GM23338 (cell line): ENCODE results near the gene VEGFA. TPM values are rescaled to one million over a fixed set of nuclear protein-coding genes. Genes with fewer than 3 reads are reported as not detected.

Experiments used
- ATAC-seq: fragments of 200-7000 bp; cut with Tn5 transposase; 3 replicates; pipeline ENCODE4 v1.9.1; 2020
- DNase-seq: peaks from one replicate; pipeline ENCODE4 v3.0.0-alpha.2; 2015; ENCODE audit warnings: low spot score
- H2AFZ ChIP-seq: fragments of 200-600 bp; sonication (generic); 2 replicates; pipeline ENCODE4 v1.8.0; 2016; ENCODE audit warnings: antibody characterized with exemption, mild to moderate bottlenecking, moderate library complexity
- H3F3A ChIP-seq: fragments of 200-600 bp; sonication (generic); replicated peaks from 2 replicates; pipeline ENCODE4 v1.8.0; 2017; ENCODE audit warnings: antibody characterized with exemption, mixed run types, low read depth
- H3K27ac ChIP-seq: fragments of 200-600 bp; sonication (generic); 2 replicates; pipeline ENCODE4 v1.6.1; 2016; ENCODE audit warnings: low read depth
- H3K27me3 ChIP-seq: fragments of 200-600 bp; sonication (generic); 2 replicates; pipeline ENCODE4 v1.8.0; 2016; ENCODE audit warnings: mild to moderate bottlenecking, mixed run types, moderate library complexity; ENCODE audit not compliant: insufficient read depth
- H3K36me3 ChIP-seq: fragments of 200-600 bp; sonication (generic); 2 replicates; pipeline ENCODE4 v1.8.0; 2016; ENCODE audit warnings: mild to moderate bottlenecking; ENCODE audit not compliant: insufficient read depth
- H3K4me1 ChIP-seq: fragments of 200-600 bp; sonication (generic); 2 replicates; pipeline ENCODE4 v1.8.0; 2016; ENCODE audit warnings: mild to moderate bottlenecking, moderate library complexity; ENCODE audit not compliant: insufficient read depth
- H3K4me2 ChIP-seq: fragments of 200-600 bp; sonication (generic); 2 replicates; pipeline ENCODE4 v1.7.1; 2017; ENCODE audit warnings: mixed run types
- H3K4me3 ChIP-seq: fragments of 200-600 bp; sonication (generic); 2 replicates; pipeline ENCODE4 v1.6.1; 2016; ENCODE audit warnings: mixed run types
- H3K79me2 ChIP-seq: fragments of 200-600 bp; sonication (generic); replicated peaks from 2 replicates; pipeline ENCODE4 v1.8.0; 2017; ENCODE audit warnings: mild to moderate bottlenecking; ENCODE audit not compliant: insufficient read depth
- H3K9me2 ChIP-seq: fragments of 200-600 bp; sonication (generic); 2 replicates; pipeline ENCODE4 v1.8.0; 2017; ENCODE audit not compliant: insufficient read depth
- H4K20me1 ChIP-seq: fragments of 200-600 bp; sonication (generic); replicated peaks from 2 replicates; pipeline ENCODE4 v1.8.0; 2017; ENCODE audit warnings: mild to moderate bottlenecking; ENCODE audit not compliant: insufficient read depth
- H3K27ac Mint-ChIP-seq: 2 replicates; pipeline ENCODE4 v1.8.0; 2020; ENCODE audit warnings: inconsistent platforms, mild to moderate bottlenecking, moderate library complexity, mixed read lengths
- H3K27me3 Mint-ChIP-seq: 3 replicates; pipeline ENCODE4 v1.8.0; 2022; ENCODE audit warnings: low read depth, mild to moderate bottlenecking, moderate library complexity, mixed read lengths, inconsistent platforms; ENCODE audit not compliant: insufficient read depth, poor library complexity
- H3K36me3 Mint-ChIP-seq: 3 replicates; pipeline ENCODE4 v1.8.0; 2021; ENCODE audit warnings: low read depth, mild to moderate bottlenecking, inconsistent platforms, moderate library complexity, mixed read lengths
- H3K4me1 Mint-ChIP-seq: 3 replicates; pipeline ENCODE4 v1.8.0; 2020; ENCODE audit warnings: mild to moderate bottlenecking, inconsistent platforms, mixed read lengths
- H3K4me3 Mint-ChIP-seq: 3 replicates; pipeline ENCODE4 v1.8.0; 2021; ENCODE audit warnings: moderate library complexity, mild to moderate bottlenecking, inconsistent platforms, mixed read lengths
- H3K9me3 Mint-ChIP-seq: 3 replicates; pipeline ENCODE4 v1.8.0; 2020; ENCODE audit warnings: moderate library complexity, mild to moderate bottlenecking, inconsistent platforms, mixed read lengths
- CREB1 ChIP-seq: fragments of 250-450 bp; sonication (Bioruptor Pico); IDR thresholded peaks from 2 replicates; pipeline ENCODE4 v1.5.0; 2020; ENCODE audit warnings: low read depth, mild to moderate bottlenecking, moderate library complexity
- ETS1 ChIP-seq: IDR thresholded peaks from 2 replicates; pipeline ENCODE4 v1.6.1; 2016; ENCODE audit warnings: antibody characterized with exemption
- EZH2 ChIP-seq: fragments of 200-600 bp; sonication (generic); IDR thresholded peaks from one replicate; pipeline ENCODE4 v1.8.0; 2017; ENCODE audit warnings: antibody characterized with exemption, mild to moderate bottlenecking, low read depth; ENCODE audit not compliant: unreplicated experiment
- EZH2phosphoT487 ChIP-seq: fragments of 200-600 bp; sonication (generic); IDR thresholded peaks from one replicate; pipeline ENCODE4 v1.8.1; 2018; ENCODE audit warnings: antibody characterized with exemption; ENCODE audit not compliant: unreplicated experiment
- JUNB ChIP-seq: IDR thresholded peaks from one replicate; pipeline ENCODE4 v1.6.1; 2016; ENCODE audit warnings: antibody characterized with exemption; ENCODE audit not compliant: unreplicated experiment
- POLR2AphosphoS5 ChIP-seq: IDR thresholded peaks from 2 replicates; pipeline ENCODE4 v1.6.1; 2016; ENCODE audit warnings: antibody characterized with exemption, low read depth
- ZNF331 ChIP-seq: fragments of 250-450 bp; sonication (Bioruptor Pico); IDR thresholded peaks from 2 replicates; pipeline ENCODE4 v1.5.0; 2020; ENCODE audit warnings: low read depth, mild to moderate bottlenecking, moderate library complexity
- ZNF462 ChIP-seq: fragments of 250-450 bp; sonication (Bioruptor Pico); IDR thresholded peaks from 2 replicates; pipeline ENCODE4 v1.5.0; 2020; ENCODE audit warnings: mild to moderate bottlenecking, moderate library complexity
- polyA plus RNA-seq: library from polyadenylated mRNA; unstranded; fragments of >200 nt; fragmentation: Nextera tagmentation; extraction: Ambion mirVana; gene quantifications from 2 replicates; pipeline ENCODE4 v1.2.1, GENCODE V29; 2016
- total RNA-seq: library from RNA; depleted of rRNA; stranded (reverse); fragments of >200 nt; shearing (Covaris generic); gene quantifications from 2 replicates; pipeline ENCODE4 v1.2.3, GENCODE V29; 2014

Gene VEGFA
- total and polyA plus RNA-seq, 2 experiments from 2014 or later = 10.9 to 61.1 TPM

- TF ChIP-seq ZNF462 (CRISPR knock-in tag) = no peak
- no peak for TF ChIP-seq EZH2
These were observed 19.4 kb upstream of the VEGFA start (continued) for GRCh38 chr6:43750622-43751021.

GRCh38 chr6:43753570-43754183, 16.3 kb upstream of the VEGFA start:
- Histone ChIP-seq H3F3A (no peaks in the 10 kb centered on the region), H3K27ac (no peak overlapping the region), H3K79me2 (no peaks in the 10 kb centered on the region), H3K4me3 (no peak overlapping the region), H3K4me2 (no peak overlapping the region), H2AFZ (no peak overlapping the region), H3K36me3 (no peaks in the 10 kb centered on the region), H3K4me1 (peaks cover under 1% of the 10 kb centered on the region), H4K20me1 (no peaks in the 10 kb centered on the region), H3K27me3 (no peaks in the 10 kb centered on the region), H3K9me2 (no peaks in the 10 kb centered on the region; the same call in 1 of the 2 replicates)
- DNase-seq = no peak
- no peak for ATAC-seq
- Mint-ChIP-seq H3K4me3 (no peak overlapping the region), H3K4me1 (peaks cover 7% of the 10 kb centered on the region; the same call in 2 of the 3 replicates), H3K27ac (no peak overlapping the region), H3K36me3 (no peaks in the 10 kb centered on the region), H3K9me3 (no peaks in the 10 kb centered on the region), H3K27me3 (peaks cover 4% of the 10 kb centered on the region)
- no peak for TF ChIP-seq CREB1
- TF ChIP-seq POLR2AphosphoS5 = no peak
- no peak for TF ChIP-seq JUNB
- TF ChIP-seq ETS1 = no peak
- TF ChIP-seq EZH2 = no peak
- TF ChIP-seq ZNF331 = no peak
- TF ChIP-seq ZNF462 (CRISPR knock-in tag) = no peak
- no peak for TF ChIP-seq EZH2phosphoT487
